Measurements from ENCODE around the gene TNPO3.

DNA sequence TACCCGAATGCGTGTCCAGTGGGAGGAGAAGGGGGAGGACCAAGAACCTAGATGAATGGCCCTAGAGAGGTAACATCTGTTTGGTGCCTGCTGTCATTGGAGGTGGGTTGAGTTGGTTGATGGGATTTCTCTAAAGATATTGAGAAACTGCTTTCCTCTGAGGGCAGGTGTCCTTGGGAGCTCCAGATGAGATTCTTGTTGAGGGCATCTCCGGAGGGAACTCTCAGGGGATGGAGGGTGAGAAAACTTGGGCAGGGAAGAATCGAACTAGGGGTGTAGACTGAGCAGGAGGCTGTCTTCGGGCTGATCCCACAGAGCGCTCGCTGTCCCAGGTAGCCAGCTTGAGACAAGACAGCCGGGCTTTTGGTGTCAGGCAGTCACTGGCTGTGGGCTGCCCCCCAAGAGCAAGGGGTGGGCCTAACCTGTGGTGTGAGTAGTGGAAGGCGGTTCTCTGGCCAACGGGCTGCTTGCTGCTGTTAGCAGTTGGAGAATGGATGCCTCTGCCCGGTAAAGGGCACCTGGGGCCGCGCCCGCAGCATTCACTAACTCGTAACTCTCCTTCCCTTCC is 113.5 kb downstream of the TNPO3 start:
- TF ChIP-seq CTCF (IDR thresholded peaks at IDR 0.05; ENCODE audit: low read depth, low read length) = no peak
- no peak for TF ChIP-seq POLR2A (IDR thresholded peaks at IDR 0.05; ENCODE audit: extremely low read depth, insufficient read length)
- TF ChIP-seq MYC (IDR thresholded peaks at IDR 0.05; ENCODE audit: low read depth, low read length) = no peak
